SIG-M5 treated with dmso at 0.1 percent for 504 hours (cell line): Measurements from ENCODE around the gene CALHM5.
A peak's percentile ranks its signal among the peaks of the same experiment; 100 is the strongest.
"Not testable (repeated sequence)": the region's sequence is repeated elsewhere in the genome, so short reads cannot be mapped to it uniquely, and the experiment has no call there.

ENCODE experiments used
- DNase-seq: peaks from one replicate; lab custom pipeline; 2025; ENCODE audit not compliant: unreplicated experiment; lab: John Stamatoyannopoulos, UW

CALHM5 gene, protein sequence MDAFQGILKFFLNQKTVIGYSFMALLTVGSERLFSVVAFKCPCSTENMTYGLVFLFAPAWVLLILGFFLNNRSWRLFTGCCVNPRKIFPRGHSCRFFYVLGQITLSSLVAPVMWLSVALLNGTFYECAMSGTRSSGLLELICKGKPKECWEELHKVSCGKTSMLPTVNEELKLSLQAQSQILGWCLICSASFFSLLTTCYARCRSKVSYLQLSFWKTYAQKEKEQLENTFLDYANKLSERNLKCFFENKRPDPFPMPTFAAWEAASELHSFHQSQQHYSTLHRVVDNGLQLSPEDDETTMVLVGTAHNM

DNA sequence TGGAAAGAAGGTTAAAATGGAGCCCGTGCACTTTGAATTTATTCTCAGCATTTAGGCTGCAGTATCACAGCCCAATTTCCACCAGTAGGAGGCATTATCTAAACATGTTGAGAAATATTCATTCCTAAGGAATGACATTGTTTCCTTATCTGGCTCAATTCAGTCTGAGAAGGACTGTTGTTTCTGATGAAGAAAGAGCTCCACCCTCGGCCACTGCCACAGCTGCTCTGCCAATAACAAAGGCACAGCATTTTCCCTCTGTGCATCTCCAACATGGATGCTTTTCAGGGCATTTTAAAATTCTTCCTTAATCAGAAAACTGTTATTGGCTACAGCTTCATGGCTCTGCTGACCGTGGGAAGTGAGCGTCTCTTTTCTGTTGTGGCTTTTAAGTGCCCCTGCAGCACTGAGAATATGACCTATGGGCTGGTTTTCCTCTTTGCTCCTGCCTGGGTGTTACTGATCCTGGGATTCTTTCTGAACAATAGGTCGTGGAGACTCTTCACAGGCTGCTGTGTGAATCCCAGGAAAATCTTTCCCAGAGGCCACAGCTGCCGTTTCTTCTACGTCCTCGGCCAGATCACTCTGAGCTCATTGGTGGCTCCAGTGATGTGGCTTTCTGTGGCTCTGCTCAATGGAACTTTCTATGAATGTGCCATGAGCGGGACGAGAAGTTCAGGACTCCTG is at the start of gene CALHM5:
CALHM5 (plus strand) TSS at position 216 of the 687 bp plus-strand sequence; CDS start at position 274, 58 bp downstream.
- no peak for DNase-seq

DNA sequence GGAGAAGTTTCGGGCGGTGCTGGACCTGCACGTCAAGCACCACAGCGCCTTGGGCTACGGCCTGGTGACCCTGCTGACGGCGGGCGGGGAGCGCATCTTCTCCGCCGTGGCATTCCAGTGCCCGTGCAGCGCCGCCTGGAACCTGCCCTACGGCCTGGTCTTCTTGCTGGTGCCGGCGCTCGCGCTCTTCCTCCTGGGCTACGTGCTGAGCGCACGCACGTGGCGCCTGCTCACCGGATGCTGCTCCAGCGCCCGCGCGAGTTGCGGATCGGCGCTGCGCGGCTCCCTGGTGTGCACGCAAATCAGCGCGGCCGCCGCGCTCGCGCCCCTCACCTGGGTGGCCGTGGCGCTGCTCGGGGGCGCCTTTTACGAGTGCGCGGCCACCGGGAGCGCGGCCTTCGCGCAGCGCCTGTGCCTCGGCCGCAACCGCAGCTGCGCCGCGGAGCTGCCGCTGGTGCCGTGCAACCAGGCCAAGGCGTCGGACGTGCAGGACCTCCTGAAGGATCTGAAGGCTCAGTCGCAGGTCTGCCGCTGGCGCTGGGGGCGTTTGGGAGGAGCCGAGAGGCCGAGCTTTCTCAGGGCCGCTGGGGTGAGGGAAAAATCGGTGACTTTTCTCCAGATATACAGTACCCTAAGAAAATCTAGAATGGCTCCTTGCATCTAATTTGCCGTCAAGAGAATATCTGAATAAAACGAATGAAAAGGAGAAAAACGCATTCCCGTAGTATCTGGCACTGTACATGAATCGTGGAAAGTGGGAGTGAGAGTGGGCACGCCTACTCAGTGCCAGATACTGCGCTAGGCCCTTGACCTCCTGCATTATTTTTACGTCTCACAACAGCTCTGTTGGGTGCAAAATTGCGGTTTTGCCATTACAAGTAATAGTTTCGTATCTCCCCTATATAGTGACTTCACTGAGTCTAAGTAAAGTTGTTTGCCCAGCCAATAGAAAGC is 49.2 kb upstream of the CALHM5 start:
- DNase-seq = no peak

DNA sequence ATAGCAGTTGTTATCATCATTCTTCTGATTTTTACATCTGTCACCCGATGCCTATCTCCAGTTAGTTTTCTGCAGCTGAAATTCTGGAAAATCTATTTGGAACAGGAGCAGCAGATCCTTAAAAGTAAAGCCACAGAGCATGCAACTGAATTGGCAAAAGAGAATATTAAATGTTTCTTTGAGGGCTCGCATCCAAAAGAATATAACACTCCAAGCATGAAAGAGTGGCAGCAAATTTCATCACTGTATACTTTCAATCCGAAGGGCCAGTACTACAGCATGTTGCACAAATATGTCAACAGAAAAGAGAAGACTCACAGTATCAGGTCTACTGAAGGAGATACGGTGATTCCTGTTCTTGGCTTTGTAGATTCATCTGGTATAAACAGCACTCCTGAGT is 48.1 kb upstream of the CALHM5 start:
- no peak for DNase-seq

DNA sequence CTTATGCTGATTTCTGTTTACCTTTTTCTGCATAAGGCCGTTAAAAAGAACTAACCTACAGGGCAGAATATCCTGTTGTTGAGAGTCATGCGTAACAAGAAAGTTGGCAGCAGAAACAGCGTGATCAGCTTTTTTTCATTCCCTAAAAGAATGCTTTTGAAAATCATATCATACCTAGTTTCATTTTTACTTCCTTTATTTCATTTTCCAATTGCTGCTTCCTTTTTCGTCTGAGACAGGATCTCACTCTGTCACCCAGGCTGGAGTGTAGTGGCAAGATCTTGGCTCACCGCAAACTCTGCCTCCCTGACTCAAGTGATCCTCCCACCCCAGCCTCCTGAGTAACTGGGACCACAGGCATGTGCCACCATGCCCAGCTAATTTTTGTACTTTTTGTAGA is 46.2 kb upstream of the CALHM5 start:
- peak; percentile 71 for DNase-seq

DNA sequence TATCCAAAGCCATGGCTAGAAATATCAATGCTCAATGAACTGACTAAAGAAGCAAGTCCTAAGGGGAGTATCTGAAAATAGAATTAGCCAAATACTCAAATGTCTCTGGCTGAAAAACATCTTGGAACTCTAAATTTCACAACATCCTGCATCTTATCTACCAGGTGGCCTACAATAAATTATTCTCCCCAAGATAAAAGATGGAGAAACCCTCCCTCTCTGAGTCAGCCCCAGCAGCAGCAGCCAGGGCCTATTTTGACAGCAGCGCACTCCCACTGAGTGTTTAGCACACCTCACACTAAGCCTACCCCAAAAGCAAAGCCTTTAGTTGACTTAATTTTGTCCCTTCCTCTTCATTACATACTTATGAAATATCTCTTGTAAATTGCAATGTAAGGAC is 44.3 kb upstream of the CALHM5 start:
- DNase-seq = no peak

DNA sequence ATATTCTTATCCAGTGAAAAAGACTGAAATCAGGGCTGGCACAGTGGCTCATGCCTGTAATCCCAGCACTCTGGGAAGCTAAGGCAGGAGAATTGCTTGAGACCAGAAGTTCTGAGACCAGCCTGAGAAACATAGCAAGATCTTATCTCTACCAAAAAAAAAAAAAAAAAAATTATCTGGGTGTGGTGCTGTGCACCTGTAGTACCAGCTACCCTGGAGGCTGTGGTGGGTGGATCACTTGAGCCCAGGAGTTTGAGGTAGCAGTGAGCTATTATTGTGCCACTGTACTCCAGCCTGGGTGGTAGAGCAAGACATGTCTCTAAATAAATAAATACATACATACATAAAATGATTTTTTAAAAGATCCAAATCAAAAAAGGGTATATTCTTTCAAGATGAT is 43.9 kb upstream of the CALHM5 start:
- no peak for DNase-seq

DNA sequence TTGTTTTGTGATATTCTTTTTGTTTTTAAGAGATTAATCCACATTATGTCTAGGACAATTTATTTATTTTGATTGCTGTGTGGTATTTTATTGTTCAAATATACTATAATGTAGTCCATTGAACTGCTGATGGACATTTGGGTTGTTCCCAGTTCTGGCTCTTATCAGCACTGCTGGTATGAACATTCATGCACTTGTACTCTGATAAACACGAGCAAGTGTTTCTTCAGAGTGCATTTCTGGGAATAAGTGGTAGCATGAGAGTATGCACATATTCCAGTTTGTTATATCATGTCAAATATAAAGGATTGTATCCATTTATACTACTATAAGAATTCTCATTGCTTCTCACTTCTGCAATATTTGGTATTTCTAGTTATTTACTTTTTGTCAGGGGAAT is 43.1 kb upstream of the CALHM5 start:
- no peak for DNase-seq

DNA sequence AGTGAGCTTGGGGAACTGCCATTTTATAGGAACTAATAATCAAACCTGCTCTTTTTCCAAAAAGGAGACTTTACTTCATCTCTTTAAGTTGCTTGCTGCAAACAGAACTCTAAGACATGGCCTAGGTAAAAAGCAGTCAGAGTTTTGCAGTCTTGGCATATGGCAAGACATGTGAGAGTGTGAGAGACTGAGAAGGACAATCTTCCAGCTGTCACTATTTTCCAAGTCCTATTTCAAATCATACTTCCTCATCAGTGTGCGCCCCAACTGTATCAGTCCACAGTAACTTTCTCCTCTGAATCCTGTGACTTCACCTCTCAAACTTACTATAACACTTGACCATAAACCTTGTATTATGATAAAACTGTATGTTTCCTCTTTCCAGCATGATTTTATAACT is 39.9 kb upstream of the CALHM5 start:
- no peak for DNase-seq

DNA sequence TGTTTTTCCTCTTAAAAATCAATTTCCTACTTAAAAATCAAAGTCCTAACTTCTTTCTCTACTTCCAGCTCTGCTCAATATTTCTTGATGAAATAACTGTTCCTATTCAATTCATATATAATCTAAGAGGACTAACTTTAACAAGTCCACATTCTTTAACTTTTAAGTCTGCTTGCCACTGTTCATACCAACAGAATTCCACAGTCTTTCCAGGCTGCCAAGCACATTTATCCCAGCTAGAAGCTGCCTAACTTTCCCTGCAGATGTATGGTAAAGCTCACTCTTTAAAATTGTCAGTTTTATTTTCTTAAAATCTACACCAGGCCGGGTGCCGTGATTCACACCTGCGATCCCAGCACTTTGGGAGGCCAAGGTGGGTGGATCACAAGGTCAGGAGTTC is 38.7 kb upstream of the CALHM5 start:
- no peak for DNase-seq

DNA sequence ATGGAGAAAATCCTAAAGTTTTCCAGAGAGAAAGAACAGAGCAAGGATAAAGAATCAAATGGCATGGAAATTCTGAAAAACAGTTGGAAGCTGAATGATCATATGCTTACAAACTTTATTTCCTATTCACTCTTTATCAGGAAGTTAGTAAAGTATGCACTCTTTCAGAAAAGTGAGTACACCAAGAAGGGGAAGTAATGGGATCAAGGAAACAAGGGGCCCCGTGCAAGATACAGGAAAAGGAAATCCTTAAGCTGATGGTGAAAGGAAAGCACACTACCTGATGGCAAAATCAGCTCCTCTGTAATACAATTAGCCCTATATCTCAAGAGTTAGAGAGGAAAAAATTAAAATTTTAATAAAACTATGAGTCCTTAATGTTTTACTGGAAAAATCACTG is 36.3 kb upstream of the CALHM5 start:
- peak; percentile 15 for DNase-seq

DNA sequence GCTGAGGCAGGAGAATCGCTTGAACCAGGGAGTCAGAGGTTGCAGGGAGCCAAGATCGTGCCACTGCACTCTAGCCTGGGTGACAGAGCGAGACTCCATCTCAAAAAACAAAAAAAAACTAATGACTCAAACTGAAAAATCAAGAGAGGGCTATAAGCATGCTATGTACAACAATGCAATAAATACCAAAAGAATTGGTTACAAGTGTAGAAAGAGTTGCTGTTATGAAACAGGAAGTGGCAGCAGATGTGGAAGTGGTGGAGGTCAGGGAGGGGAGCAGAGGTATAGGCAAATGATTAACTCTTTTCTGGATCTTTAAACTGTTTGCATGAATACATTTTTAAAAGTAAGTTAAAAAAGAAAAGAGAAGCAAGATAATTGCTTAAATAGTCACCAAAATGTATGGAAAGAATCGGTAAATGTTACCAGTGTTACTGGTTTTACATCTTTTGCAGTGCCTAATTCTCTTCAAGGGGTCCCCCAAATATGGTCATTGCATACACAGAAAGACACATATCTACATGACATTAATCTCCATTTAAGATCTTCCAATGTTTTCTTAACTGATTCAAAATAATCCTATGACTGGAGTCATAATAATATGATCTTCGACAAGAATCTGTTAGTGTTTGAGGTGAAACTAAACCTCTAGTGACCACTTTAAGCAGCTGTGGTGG is 35.3 kb upstream of the CALHM5 start:
- DNase-seq = peak; percentile 78

DNA sequence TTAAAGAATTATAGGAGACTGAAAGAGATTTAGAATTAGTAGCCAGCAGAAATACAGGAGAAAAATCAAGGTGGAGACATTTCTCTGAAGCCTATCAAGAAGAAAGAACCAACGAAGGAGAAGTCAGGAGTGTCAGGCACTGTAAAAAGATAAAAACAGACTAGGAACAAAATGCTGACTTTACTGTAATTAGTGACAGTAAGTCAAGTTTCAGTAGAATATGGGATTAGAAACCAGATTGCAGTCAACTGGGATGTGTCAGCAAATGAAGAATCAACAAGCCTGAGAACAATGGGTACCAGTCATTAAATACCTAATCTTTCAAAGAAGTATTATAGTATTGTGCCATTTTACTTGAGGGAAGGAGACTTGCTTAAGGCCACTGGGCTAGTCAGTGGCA is 28.7 kb upstream of the CALHM5 start:
- no peak for DNase-seq

DNA sequence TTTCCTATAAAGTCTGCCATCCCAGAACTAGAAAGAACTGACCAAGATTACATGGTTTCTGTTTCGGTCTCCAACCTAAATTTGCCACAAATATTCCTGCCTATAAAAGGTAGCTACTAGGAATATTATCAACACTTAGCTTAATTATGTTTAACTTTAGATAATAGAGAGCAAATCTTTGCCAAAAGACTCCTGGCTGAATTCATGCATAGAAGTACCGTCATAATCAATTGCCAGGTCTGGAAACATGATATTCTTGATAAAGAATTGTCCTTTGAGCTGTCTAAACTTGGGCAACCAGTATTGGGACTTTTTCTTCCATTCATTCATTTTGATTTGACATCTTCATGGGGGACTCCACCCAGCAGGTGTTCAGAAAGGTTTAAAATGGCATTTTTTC is 27.8 kb upstream of the CALHM5 start:
- DNase-seq = no peak

DNA sequence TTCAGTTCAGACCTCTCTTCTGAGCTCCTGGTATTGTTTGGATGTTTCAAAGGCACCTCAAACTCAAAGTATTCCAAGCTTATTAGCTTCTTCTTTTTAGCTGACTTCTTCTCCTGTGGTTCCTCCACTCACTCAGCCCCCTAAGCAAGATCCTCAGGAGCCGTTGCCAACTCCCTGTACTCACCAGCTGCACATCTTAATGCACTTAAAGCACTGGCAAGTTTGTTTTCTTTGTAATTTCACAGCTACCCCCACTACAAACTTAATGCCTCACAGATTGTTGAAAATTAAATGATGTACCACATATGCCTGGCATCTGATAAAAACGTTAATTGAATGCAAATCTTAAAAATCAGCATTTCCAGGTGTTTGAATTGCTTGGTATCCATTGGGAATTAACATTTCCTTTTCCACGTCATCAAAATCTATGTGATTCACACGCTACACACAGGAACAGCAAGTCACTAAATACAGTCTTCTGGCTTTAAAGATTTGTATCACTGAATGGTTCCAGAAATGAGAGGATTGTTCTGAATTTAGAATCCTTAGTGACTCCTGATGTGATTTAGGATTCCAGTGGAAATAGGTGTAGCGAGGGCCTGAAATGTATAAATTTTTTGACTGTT is 25.8 kb upstream of the CALHM5 start:
- DNase-seq = no peak

DNA sequence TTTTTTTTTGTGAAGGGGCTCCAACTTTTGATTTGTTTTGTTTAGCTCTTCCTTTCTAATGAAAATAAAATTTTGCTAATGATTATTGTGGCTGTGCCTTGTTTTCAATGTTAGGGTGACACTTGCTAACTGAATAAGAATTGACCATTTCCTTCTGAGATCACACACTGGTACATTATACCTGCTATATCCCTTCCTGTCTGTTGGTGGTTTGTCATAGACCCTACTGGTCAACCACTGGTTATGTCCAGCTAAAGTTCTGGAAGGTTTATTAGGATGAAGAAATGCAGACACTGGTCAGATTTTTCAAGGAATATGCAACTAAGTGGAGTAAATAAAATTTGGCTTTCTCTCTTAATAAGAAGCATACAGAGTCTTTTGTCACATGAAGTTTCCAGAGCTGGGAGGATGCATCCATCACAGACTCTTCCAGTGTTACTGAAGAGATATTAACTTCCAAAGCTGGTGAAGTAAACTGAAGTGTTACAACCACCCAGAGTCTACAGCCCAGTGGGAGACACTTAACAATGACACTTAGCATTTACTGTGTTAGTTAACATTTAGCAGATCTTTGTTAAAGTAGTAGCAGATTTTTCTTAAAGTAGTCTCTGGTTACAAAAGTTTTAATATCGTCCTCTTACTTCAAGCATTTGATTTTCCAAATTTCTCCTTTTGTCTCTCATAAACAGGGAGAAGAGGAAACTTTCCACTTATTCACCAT is 19.7 kb upstream of the CALHM5 start:
- no peak for DNase-seq

DNA sequence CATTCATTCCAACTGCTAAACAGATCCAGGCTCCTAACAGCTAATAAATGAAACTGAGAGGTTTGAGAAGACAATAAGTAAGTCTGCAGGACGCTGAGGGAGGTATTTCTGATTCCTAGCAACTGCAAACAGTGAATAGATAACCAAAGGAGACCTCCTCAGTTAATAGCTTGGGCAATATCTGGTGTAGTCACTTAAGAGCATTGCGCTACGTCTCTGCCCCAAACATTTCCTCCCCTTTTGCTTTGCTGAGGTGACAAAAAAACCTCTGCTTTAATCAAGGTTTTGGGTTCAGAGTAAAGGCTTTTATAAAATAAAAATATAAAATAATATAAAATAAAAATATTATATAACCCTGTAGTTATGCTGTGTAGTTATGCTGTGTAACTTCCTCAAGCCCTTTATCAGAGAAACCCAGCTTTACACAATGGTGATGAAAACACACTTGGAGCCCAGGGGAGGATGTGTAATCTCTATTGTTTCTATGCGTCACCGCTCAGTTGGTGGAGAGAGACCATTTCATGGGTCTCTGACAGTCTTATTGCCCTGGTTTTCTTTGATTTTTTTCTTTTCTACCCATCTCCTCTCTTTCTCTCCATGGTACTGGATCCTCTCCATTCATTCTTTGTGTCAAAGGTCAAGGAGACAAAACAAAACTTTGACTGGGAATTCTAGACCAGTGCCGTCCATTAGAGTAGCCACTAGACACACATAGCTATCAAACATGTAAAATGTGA is 18.9 kb upstream of the CALHM5 start:
- no peak for DNase-seq

DNA sequence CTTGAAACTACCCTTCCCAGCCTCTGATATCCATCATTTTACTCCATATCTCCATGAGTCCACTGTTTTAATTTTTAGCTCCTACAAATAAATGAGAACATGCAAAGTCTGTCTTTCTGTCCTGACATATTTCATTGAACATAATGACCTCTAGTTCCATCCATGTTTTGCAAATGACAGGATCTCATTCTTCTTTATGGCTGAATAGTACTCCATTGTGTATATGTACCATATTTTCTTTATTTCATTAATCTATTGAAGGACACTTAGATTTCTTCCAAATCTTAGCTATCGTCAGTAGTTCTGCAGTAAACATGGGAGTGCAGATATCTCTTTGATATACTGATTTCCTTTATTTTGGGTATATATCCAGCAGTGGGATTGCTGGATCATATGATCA is 16.3 kb upstream of the CALHM5 start:
- not testable (repeated sequence) for DNase-seq

DNA sequence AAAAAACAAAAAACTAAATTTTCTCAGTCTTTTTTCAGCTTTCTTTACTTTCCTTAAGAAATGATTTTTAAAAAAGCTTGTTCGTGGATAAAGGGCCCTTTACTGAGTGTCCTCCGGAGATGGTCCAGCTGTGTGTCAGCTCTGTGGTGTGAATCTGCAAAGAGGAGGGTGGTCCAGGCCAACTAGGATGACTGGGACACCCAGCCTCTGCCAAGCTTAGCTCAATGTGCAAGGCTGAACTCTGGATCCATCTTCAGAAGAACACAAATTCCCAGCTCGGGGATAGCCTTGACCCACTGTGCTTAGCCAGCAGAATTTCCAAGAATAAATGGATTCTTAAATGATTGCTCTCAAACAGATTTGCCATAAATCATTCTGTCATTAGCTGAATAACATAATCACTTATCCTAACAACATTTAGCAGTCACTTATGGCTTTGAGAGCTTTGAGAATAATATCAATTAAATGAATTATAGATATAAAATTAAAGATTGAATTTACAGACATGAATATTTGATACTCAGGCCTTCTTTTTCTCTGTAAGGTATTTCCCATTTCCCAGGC is 14.2 kb upstream of the CALHM5 start:
- no peak for DNase-seq

DNA sequence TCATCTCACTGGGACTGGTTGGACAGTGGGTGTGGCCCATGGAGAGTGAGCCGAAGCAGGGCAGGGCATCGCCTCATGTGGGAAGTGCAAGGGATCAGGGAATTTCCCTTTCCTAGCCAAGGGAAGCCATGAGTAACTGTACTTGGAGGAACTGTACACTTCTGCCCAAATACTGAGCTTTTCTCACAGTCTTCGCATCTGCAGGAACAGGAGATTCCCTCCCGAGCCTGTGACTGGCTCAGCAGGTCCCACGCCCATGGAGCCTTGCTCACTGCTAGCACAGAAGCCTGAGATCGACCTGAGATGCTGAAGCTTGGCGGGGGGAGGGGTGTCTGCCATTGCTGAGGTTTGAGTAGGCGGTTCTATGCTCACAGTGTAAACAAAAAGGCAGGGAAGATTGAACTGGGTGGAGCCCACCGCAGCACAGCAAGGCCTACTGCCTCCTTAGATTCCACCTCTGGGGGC is 10.4 kb upstream of the CALHM5 start:
- no peak for DNase-seq
